HG03565 (cell line): ENCODE measurements around the gene GRID1.
"Not testable (repeated sequence)": the region's sequence is repeated elsewhere in the genome, so short reads cannot be mapped to it uniquely, and the experiment has no call there.

Experiments used
- ATAC-seq: cut with Tn5 transposase; IDR thresholded peaks from one replicate; pipeline ENCODE4 v1.9.1; 2021; ENCODE audit warnings: mild to moderate bottlenecking, moderate library complexity; ENCODE audit not compliant: unreplicated experiment

The GRID1 gene

DNA sequence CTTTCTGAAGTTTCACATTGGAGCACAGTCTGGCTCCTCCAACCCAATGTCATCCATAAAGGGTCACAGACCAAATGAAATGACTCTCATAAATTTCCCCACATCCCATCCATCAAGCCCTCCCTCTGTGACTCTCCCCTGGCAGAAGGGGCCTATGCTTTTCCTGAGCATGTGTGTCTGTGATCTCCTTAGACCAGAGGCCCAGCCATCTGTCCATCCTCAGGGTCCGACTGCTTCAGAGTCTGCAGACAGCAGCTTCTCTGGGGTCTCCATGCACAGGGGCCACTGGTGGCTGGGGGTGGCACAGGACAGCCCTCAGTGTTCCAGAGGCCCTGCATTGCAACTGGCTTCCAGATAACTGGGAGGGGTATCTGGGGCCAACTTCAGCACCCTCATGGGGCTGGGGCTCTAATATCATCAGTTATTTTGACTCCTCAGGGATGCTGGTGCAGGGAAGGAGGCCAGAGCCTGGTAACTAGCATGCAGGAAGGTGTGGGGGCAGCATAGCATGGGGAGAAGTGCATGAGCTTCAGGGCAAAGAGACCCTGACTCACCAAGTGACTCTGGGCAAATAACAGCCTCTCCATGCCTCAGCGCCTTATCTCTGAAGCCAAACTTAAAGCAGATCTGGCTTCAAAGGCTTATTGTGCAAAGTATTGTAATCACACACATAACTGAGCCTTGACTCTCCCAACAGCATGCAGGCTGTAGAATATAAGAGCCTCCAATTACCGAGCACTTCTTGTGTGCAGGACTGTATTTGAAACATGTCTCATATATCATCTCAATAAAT lies 266.9 kb downstream of the GRID1 start:
- ATAC-seq, result no peak

DNA sequence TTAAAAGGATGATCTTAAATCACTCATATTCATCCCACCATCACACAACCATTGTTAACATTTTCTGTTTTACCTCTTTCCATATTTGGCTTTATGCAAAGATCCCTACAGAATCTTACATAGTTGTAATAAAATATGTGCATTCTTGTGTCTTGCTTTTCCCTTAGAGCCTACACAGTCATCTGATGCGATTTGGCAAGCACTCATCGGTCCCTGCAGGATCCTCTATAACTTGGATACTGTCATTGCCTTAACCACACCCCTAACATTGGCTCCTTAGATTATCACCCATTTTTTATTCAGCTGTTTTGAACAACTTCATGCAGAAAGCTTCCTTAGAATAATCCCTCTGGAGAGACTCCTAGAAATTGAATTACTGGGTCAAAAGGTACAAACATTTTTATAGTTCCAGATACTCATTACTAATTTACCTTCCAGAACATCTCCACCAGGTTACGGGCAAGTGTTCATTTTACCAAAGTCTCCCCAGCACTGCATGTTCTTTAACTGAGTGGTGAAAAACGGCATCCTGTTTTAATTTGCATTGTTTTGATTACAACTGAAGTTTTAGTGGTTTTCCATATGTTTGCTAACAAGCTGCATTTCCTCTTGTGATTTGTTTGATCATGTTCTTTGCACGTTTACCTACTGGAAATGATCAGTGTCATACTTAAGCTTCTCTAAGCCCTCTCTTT lies 268.3 kb downstream of the GRID1 start:
- ATAC-seq, result no peak

DNA sequence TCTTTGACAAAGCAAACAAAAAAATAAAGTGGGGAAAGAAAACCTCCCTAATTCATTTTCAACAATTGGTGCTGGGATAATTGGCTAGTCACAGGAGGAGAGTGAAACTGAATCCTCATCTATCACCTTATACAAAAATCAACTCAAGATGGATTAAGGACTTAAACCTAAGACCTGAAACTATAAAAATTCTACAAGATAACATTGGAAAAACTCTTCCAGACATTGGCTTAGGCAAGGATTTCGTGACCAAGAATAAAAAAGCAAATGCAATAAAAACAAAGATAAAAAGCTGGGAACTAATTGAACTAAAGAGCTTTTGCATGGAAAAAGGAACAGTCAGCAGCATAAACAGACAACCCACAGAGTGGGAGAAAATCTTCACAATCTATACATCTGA lies 271.5 kb downstream of the GRID1 start:
- ATAC-seq, result not testable (repeated sequence)

DNA sequence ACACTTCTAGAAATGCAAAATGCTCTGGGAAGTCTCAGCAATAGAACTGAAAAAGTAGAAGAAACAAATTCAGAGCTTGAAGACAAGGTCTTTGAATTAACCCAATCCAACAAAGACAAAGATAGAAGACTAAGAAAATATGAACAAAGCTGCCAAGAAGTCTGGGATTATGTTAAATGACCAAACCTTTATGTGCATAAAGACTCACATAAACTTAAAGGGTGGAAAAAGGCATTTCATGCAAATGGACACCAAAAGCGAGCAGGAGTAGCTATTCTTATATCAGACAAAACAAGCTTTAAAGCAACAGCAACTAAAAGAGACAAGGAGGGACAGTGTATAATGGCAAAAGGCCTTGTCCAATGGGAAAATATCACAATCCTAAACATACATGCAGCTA lies 274.3 kb downstream of the GRID1 start:
- not testable (repeated sequence) for ATAC-seq

DNA sequence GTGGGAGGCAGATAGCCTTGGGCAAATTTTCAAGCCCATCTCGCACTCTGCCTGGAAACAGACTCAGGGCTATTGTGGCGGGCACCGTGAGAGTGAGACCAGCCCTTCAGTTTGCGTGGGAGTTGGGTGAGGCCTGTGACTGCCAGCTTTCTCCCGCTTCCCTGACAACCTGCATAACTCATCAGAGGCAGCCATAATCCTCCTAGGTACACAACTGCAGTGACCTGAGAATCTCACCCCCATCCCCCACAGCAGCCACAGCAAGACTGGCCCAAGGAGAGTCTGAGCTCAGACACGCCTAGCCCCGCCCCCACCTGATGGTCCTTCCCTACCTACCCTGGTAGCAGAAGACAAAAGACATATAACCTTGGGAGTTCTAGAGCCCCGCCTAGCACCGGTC lies 275.4 kb downstream of the GRID1 start:
- ATAC-seq, result no peak

DNA sequence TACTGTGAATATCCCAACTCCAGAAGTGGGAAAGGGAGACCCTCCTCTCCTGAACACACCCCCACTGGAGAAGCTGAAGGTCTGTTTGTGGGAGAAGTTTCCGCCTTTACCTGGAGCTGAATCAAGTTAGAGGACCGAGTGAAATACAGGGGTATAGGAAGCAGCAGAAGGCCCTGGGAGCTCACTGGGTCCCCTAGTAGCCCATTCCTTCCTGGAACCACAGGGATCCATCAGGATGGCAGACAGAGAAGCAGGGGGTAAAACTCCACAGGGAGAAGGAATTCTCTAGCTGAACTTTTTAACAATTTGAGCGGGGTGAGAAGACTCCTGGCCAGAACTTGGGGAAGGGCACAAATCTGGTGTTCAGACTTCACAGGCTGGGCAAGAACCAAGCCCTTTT lies 275.8 kb downstream of the GRID1 start:
- ATAC-seq, result no peak

DNA sequence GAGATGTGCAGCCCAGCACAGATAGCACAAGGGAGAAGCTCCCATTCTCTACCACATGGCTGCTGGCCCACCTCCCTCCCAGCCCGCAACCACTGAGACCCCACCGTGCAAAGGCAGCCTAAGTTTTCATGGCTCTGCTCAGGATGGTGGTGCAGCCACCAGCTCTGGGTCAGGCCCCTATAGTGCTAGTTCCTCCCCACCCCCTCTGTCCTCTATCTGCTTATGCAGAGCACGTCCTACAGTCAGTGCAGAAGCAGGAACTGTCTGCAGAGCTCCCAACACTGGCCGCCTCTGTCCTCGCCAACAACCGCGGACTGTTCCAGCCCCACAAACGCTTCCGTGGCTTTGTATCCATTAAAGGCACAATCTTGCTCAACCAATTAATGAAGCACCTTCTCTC lies 278.9 kb downstream of the GRID1 start:
- ATAC-seq, result no peak

DNA sequence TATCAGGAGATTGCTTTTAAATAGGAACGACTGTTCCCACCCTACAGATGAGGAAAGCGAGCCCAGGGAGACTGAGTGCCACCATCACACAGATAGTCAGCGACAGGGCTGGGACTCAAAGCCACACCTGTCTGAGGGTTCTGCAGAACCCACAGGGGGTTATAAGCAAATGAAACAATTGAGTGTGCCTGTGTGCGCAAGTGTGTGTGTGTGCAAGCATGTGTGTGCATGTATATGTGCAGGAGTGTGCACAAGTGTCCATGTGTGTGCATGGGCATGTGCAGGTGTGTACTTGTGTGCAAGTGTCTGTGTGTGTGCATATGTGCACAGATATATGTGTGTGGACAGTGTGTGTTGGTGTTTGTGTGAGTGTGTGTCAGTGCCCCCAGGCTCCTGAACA lies 280.2 kb downstream of the GRID1 start:
- ATAC-seq, result no peak

DNA sequence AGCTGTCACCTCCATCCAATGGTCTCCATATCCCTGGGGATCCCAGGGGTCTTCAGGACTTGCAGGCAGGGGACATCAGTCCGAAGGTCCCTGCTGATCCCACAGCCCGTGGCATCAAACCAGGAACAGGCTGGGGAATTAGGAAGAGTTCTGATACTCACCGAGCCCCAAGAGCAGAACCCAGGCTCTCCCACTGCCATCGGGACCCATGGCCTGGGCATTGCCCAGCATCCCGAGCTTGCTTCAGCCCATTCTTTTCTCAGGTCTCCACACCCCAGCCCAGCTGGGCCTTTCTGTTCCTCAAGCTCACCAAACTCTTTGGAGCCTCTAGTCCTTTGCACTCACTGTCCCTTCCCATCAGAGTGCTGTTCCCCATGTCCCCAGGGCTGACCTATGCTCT lies 280.9 kb downstream of the GRID1 start:
- ATAC-seq, result no peak

DNA sequence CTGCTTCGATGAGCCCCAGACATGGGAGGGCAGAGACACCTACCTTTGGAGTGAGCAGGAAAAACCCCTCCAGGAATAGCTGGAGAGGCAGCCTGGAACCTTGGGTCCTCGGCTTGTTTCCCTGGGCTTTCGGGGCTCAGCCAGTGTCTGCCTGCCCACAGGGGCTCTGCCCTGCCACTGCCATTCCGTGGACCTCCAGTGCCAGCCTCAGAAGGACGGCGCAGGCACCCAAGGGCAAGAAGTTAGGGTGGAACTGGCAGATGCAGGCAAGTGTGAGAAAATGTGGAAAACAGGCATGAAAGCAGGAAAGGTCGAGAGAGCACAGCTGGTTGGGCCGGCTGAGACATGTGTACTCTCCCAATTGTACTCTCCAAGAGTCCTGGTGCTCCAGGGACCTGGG lies 281.5 kb downstream of the GRID1 start:
- ATAC-seq, result no peak

DNA sequence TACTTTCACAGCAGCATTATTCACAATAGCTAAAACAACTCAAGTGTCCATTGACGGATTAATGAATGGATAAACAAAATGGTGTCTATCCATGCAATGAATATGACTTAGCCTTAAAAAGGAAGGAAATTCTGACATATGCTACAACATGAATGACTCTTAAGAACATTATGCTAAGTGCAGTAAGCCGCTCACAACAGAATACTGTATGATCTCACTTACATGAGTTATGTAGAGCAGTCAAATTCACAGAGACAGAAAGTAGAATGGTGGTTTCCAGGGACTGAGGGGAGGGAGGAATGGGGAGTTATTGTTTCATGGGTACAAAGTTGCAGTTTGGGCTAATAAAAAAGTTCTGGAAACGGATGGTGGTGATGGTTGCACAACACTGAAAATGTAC lies 282.0 kb downstream of the GRID1 start:
- no peak for ATAC-seq

DNA sequence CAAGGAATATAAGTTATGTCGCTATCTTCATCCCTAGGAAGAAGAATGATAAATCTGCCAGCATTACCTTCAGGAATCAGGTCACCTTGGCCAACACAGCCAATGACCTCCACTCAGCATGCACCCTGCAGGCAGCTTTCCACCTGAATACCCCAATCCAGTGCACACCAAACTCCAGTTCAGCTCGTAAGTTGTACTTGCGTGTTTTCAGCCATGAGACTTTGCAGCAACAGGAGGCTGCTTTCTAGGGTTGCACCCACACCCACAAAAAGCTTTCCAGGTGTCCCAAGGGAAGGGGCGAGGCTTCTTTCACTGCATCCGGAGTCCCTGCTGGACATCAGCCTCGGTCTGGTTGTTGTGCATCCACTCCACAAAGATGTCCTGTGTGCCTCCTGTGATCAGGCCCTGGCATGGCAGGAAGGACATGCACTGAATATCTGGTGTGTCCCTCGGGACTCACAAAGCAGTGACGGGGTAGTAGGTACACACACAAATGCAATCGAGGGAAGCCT lies 282.9 kb downstream of the GRID1 start:
- no peak for ATAC-seq

DNA sequence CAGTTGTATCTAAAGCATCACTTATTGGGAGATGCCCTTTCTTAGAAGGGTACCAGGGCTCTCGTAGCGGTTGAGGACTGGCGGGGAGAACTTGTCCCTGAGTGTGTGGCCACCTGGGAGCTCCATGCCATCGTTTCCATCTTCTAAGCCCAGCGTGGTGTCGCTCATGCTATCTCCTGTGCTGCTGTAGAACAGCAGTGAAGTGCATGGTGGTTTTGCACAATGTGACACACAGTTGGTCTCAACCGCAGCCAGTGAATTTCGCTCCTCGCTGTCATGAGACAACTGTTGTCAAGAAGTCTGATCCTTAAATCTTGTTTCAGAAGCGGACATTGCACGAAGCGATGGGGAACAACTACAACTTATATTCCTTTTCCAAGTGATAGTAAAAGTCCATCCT lies 283.4 kb downstream of the GRID1 start:
- no peak for ATAC-seq

DNA sequence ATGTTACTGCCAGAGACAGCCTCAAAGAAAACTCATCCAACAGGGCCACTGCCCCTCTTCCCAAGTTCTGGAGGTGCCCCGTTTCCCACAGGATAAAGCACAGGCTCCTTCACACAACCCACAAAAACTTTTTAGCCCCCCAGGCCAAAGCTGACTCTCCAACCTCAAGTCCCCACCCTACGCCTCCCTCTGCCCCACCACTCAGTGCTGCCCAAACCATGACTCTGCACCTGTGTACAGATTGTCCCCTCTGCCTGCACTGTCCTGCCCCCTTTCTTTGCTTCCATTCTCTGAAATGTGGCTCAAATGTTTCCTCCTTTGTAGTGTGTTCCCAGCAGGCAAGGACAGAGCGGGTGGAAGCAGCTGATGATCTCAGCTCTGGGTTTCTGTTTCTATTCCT lies 284.0 kb downstream of the GRID1 start:
- ATAC-seq, result no peak

DNA sequence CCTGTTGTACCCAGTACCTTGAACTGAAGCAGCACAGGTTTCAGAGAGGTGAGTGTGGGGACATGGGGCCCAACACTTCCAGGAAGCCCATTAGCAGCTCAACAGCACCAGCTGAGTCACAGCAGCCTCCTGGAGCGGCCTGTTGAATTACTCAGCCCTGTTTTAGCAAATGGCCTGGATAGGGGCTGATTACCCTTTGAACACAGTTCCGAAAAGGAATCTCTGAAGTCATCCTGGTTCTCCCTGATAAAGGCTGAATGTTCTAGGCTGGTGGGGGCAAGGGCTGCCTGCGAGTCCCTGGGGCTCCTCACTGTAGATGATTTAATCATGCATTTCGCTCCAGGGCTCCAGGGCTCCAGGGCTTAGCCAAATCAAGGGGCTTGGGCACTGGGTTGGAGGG lies 287.5 kb downstream of the GRID1 start:
- ATAC-seq, result no peak

DNA sequence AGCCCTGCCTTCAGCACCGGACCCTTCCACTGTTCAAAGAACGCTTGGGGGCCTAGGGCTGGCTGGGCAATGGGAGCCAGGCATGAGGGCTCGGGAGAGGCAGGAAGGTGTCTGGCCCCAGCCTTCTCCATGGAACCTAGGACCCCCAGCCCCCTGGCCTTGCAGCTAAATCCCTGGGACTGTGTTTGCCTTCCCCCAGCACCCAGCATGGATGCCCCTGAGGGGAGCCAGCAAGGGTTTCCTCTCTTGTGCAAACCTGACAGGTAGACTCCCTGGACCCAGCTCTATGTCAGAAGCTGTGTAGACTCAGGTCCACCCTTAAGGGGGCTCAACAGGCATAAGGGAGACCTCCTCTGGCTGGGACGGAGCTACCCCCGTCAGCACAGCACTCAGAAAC lies 288.0 kb downstream of the GRID1 start:
- no peak for ATAC-seq

DNA sequence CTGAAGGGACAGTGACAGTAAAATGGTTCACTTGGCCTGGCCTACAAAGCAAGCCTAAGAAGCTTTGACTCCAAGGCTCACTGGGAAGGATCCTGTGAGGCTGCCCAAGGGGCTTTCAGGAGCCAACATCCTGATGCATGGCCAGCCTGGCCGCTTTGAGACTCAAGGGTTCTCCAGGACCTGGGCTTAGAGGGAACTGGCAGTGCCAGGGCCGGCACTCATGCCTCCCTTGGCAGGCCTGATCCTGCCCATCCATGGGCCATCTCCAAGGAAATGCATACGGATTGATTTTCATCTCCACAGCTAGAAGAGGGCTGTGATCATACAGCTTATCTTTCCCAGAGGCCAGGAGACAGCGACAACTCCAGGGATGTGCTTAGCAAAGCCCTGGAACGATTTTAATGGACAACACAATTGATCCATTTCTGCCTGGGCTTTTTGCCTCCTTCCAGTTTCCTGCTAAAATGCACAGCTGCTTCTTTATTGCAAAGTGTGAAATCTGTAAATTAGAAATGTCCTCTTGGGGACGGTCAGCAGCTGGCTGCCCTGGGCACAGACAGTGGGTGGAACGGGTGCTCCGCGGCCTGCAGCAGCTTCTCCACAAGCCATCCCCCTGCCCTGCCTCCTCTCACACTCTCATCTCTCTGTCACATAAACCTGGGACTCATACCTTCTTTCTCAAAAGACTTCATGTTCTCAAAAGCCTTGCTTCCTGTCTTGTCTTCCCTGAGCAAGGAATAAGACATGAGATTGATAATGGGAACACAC lies 288.5 kb downstream of the GRID1 start:
- ATAC-seq, result no peak

DNA sequence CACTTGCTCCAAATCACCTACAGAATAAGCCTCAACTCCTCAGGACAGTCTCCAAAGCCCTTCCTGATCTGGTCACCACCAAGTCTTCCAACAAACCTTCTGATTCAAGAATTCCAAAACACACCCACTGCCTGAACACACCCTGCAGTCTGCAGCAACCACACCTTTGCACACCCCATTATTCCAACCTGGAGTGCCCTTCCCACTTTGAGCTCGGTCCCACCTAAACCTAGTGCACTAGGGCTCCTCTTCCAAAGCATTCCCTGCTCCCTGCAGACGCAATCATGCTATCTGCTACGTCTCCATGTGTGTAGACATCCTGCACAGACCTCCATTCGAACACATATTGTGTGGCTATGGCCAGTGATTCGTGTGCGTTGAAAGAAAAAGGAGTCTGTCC lies 289.3 kb downstream of the GRID1 start:
- ATAC-seq, result no peak

DNA sequence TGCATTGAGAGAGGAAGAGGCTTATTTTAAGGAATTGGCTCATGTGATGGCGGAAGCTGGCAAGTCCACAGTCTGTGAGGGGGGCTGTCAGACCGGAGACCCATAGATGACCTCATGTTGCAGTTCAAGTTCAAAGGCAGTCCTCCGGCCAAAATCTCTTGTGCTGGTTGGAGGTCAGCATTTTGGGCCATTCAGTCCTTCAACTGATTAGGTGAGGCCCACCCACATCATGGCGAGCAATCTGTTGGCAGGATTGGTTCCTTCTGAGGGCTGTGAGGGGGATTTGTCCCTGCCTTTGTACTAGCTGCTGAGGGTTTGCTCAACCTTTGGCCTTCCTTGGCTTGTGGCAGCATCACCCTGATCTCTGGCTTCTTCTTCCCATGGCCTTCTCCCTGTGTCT lies 290.1 kb downstream of the GRID1 start:
- ATAC-seq, result not testable (repeated sequence)

DNA sequence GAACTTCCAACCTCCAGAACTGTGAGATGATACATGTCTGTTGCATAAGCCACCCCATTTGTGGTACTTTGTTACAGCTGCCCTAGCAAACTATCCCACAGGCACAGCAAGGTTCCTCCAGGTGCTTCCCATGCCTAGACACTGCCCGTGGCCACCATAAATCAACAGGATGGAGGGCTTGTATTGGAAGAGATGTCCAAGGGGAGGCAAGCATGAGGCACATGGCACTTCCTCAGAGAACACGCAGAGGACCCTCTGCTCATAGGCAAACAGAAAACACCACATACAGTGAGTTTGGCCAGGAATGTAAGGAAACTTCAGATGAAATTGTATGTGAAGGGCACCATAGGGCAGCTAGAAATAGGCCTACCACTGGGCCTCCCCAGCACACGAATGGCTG lies 291.1 kb downstream of the GRID1 start:
- no peak for ATAC-seq

DNA sequence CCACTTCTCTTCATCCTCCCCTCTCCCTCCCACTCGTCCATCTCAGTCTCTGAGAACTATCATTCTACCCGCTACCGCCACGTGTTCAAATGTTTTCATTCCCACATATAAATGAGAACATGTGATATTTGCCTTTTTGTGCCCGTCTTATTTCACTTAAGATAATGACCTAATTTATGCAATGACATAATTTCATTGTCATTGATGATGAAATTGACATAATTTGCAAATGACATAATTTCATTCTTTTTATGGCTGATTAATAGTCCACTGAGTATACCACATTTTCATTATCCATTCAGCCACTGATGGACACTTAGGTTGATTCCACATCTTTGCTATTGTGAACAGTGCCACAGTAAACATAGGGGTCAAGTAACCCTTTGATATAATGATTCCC lies 292.3 kb downstream of the GRID1 start:
- ATAC-seq, result no peak
